ENCODE data around the gene SLC38A6.
"Not testable (repeated sequence)": the region's sequence is repeated elsewhere in the genome, so short reads cannot be mapped to it uniquely, and the experiment has no call there.

SLC38A6 gene

DNA sequence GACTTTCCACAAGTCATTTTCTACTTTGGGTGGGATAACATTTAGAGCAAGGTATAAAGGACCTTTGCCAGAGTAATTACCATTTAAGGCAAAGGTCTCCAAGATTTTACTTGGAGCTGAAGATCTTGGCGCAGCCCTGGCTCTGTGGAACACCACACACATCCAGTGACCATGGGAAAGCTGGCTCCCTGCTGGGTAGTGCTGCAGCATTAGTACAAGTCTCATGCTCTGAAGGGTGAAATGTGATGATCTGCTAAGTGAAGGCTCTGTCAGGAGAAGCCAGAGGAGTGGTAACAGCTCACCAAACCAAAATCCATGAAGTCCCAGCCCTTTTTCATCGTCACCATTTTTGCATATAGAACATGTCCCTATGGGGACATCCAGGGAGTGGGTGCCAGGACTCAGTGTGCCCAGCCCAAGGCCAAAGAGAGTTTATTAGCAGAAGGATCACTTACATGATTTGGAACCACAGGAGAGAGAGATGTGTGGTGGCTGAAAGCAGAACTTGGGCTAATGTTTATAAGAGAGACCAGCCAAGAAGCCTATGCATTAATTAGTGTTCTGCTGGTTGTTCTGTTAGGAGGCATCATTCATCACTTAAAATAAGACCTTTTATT, 110.7 kb downstream of the SLC38A6 start:
- no peak for TF ChIP-seq ZNF274 (IDR thresholded peaks at IDR 0.05; ENCODE audit: low read depth, low read length)
- H3K4me3 ChIP-seq (ENCODE audit: low read length) = no peak overlapping the region

DNA sequence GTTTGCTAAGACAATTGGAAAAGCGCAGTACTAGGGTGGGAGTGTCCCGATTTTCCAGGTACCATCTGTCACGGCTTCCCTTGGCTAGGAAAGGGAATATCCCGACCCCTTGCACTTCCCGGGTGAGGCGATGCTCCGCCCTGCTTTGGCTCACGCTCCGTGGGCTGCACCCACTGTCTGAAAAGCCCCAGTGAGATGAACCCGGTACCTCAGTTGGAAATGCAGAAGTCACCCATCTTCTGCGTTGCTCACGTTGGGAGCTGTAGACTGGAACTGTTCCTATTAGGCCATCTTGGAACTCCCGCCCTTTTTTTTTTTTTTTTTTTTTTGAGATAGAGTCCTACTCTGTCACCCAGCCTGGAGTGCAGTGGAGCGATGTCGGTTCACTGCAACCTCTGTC, 117.1 kb downstream of the SLC38A6 start:
- H3K4me3 ChIP-seq (ENCODE audit: low read length) = not testable (repeated sequence)

DNA sequence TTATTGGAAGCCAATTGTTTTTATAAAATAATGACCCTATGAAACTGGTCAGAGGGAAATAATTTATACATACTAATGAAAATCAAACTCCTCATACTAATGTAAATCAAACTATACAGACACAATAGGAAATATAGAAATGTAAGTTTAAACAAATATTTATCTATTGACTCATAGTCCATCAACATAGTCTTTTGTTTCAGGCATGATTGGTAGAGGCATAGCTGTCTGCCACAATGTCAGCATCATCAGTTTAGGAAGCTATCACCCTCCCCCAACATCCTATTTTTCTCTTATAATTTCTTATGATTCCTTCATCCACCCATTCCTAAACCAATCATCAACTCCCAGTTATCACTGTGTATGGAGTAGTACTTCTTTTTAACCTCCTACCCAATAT, 117.7 kb downstream of the SLC38A6 start:
- no peak for TF ChIP-seq ZNF274 (IDR thresholded peaks at IDR 0.05; ENCODE audit: low read depth, low read length)
- H3K4me3 ChIP-seq (ENCODE audit: low read length) = no peak overlapping the region

DNA sequence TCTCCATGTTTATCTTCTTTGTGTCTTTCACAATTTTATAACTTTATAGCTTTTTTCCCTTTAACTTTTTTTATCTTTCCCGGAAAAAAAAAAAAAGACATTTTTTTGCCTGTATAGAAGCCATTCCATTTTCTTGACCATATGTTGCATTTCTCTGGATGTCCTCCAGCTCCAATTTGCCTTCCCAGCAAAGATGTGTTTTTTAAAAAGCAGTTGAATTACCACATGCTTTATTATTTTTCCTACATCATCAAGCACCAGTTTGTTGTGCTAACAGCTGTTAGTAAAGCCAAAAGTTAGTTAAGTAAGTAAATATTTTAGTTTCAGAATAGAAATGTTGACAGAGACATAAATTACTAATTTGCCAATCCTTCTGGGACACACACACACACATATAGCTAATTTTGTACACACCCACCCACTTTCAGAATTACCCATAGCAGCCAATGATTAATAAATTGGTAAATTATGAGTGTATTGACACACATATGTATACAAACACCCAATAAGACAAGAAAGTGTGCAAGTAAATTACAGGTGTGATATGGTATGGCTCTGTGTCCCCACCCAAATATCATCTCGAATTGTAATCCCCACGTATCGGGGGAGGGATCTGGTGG, 118.3 kb downstream of the SLC38A6 start:
- no peak overlapping the region for H3K4me3 ChIP-seq (ENCODE audit: low read length)
- no peak for TF ChIP-seq ZNF274 (IDR thresholded peaks at IDR 0.05; ENCODE audit: low read depth, low read length)

DNA sequence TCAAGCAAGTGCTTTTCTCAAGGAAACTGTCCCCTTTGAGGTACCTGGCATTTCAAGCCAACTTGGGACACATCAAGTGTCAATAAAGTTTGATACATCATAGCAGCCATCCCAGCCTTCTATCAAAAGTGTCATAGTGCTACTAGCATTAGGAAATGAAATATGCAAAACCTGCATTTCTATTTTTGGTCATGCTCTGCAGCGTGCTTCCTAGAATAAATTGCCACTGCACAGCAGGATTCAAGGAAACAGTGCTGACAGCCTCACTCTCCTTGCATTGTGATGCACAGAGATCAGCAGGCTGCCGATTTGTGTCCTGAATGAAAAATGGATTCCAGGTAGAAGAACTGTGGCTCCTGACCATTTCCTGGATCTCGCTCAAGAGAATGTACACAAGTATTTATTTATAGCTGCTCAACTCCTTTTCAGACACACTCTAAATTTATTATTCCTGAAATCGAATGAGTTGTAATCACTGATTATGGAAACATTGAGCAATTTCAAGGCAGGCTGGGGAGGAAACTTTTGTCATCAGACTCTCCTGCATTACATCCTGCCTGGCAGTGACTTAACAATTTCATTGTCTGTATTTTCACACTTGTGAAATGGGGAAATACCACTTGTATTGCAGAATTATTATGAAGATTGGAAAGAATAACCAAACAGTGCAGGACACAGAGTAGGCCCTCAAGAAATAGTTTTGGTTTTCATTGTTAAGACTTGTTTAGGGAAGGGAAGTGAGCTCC, 120.9 kb downstream of the SLC38A6 start:
- no peak overlapping the region for H3K4me3 ChIP-seq (ENCODE audit: low read length)

More for the DNA sequence above, 120.9 kb downstream of the SLC38A6 start:
- no peak for TF ChIP-seq ZNF274 (IDR thresholded peaks at IDR 0.05; ENCODE audit: low read depth, low read length)
